ENCODE results near the gene CCDC82. TPM values are rescaled to one million over a fixed set of nuclear protein-coding genes. Genes with fewer than 3 reads are reported as not detected.

CCDC82 gene
- total RNA-seq, 1 experiment from 2014 or later: 10.6 TPM

- DNase-seq (ENCODE audit: low read depth, low spot score): no peak
- in situ Hi-C loops (cut with HindIII; ENCODE audit: low pct_unique_long_range_greater_than_20kb, low sequenced_read_pairs): no loop called here
Observed at GRCh38 chr11:96317985-96318384, 71.7 kb downstream of the CCDC82 start.

DNA sequence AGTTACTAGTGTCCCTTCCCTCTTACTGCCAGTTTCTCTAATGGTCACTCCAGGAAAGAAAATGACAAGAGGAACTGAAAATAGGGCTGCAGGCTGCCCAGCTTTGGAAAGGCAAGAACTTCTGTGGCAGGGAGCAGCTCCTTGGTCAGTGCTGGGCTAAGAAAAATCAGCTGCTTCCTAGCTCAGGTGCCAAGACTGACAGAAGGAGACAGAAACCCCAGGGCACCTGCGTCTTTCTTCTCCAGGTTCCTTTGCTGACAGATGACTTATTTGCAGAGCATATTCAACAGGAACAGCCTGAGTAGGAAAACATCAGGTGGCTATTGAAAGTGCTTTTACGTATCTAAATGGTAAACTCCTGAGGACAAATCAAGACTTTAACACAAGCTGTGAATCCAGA, 72.1 kb downstream of the CCDC82 start:
- in situ Hi-C loops (cut with HindIII; ENCODE audit: low pct_unique_long_range_greater_than_20kb, low sequenced_read_pairs): no loop called here
- DNase-seq (ENCODE audit: low read depth, low spot score): no peak

DNA sequence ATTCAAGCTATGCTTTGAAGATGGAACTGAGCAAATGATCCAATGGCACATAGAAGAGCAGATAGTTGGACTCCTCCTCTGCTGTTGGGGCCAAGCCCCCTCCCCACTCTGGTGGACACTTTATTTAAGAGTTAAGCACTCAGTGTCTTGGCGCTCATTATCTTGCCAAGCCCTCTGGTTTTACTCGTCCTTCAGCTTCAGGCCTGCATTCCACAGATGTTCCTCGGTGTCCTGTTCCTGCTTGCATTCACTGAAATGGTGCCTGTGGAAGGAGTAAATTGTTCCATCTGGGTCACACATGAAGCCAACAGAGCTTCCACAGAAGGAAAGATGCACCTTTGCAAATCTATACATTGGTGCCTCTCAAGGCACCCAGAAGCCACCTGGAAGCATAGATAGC, 72.8 kb downstream of the CCDC82 start:
- no peak for DNase-seq (ENCODE audit: low read depth, low spot score)
- in situ Hi-C loops (cut with HindIII; ENCODE audit: low pct_unique_long_range_greater_than_20kb, low sequenced_read_pairs): no loop called here

DNA sequence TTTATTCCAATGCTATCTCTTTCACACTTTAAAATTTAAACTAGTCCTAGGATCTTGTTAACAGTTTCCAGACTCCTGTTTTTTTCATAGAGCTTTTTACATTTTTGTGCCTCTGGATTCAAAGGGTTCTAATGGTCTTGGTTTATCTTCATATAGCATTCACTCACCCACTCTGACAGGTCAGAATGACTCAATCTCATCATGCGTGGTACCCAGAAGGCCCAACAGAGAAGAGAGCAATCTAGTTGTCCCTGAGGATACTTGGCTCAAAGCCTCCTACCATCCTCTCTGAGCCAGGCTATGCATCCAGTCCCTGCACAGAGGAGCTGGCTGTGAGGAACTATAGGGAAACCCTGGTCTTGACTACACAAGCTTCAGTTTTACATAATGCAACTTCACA, 74.2 kb downstream of the CCDC82 start:
- in situ Hi-C loops (cut with HindIII; ENCODE audit: low pct_unique_long_range_greater_than_20kb, low sequenced_read_pairs): no loop called here
- no peak for DNase-seq (ENCODE audit: low read depth, low spot score)

- in situ Hi-C loops (cut with HindIII; ENCODE audit: low pct_unique_long_range_greater_than_20kb, low sequenced_read_pairs): no loop called here
- no peak for DNase-seq (ENCODE audit: low read depth, low spot score)
Observed at GRCh38 chr11:96314326-96315020, 75.2 kb downstream of the CCDC82 start.

DNA sequence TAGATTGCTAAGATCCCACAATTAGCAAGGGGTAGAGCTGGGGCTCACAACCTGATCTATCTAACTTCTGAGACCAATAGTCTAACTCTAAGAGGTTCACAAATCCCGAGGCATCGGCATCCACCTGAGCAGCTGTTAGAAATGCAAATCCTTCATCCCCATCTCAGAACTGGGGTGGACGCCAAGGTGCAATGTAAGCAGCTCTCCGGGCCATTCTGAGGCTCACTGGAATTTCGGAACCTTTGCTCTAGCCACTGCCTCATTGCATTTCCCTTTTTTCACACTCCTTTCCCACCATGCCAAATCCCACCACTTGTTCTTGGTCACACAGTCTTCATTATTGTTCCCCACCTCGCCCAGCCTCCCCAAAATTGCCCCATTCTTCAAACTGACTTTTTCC, 76.5 kb downstream of the CCDC82 start:
- in situ Hi-C loops (cut with HindIII; ENCODE audit: low pct_unique_long_range_greater_than_20kb, low sequenced_read_pairs): no loop called here
- DNase-seq (ENCODE audit: low read depth, low spot score): no peak

DNA sequence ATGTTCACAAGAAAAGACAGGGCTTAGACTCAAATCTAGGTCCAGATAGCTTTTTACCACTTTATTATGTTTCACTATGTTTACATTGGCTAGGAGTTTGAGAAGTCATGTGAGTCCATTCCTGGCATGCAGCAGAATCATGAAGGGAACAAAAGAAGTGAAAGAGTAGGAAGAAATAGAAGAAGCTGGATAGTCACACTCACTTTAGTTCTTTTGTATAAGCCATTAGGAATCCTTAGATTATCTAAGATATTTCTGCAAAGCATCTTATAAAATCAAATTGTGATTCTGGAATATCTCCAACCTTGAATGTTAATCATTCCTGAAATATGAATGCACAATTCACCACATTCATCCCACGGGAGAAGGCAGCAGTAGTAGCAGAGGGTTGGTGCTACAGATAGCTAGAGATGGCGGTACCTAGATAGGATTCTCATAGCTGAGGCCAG, 78.6 kb downstream of the CCDC82 start:
- DNase-seq (ENCODE audit: low read depth, low spot score): peak; percentile 62
- in situ Hi-C loops (cut with HindIII; ENCODE audit: low pct_unique_long_range_greater_than_20kb, low sequenced_read_pairs): no loop called here

DNA sequence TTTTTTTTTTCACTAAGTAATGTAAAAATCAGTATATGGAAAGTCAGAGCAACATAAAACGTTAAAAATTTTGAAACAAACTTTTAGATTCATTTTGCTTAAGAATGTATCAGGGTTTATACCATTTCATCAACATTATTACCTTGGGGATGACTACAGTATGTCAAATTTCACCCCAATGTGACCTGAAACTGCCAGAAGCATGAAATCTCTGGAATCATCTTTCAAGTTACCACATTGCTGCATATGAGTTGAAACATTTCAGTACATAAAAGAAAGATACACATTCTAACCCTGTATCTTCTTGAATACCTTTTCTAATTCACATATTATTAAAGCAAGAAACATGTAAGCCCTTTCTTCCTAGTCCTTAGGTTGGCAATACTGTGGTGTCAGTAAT, 79.5 kb downstream of the CCDC82 start:
- DNase-seq (ENCODE audit: low read depth, low spot score): no peak
- in situ Hi-C loops (cut with HindIII; ENCODE audit: low pct_unique_long_range_greater_than_20kb, low sequenced_read_pairs): no loop called here

- in situ Hi-C loops (cut with HindIII; ENCODE audit: low pct_unique_long_range_greater_than_20kb, low sequenced_read_pairs): no loop called here
Observed at GRCh38 chr11:96309643-96310017, 80.1 kb downstream of the CCDC82 start.

GRCh38 chr11:96309016-96309642, 80.6 kb downstream of the CCDC82 start:
- in situ Hi-C loops (cut with HindIII; ENCODE audit: low pct_unique_long_range_greater_than_20kb, low sequenced_read_pairs): no loop called here
- no peak for DNase-seq (ENCODE audit: low read depth, low spot score)

More at GRCh38 chr11:96309643-96310017, 80.1 kb downstream of the CCDC82 start:
- DNase-seq (ENCODE audit: low read depth, low spot score): no peak

- in situ Hi-C loops (cut with HindIII; ENCODE audit: low pct_unique_long_range_greater_than_20kb, low sequenced_read_pairs): no loop called here
- DNase-seq (ENCODE audit: low read depth, low spot score): peak; percentile 86
Observed at GRCh38 chr11:96307776-96308140, 82.0 kb downstream of the CCDC82 start.

GRCh38 chr11:96306933-96307775, 82.6 kb downstream of the CCDC82 start:
- in situ Hi-C loops (cut with HindIII; ENCODE audit: low pct_unique_long_range_greater_than_20kb, low sequenced_read_pairs): no loop called here

GRCh38 chr11:96306600-96306932, 83.1 kb downstream of the CCDC82 start:
- DNase-seq (ENCODE audit: low read depth, low spot score): no peak
- in situ Hi-C loops (cut with HindIII; ENCODE audit: low pct_unique_long_range_greater_than_20kb, low sequenced_read_pairs): no loop called here

More at GRCh38 chr11:96306933-96307775, 82.6 kb downstream of the CCDC82 start:
- peak; percentile 95 for DNase-seq (ENCODE audit: low read depth, low spot score)

DNA sequence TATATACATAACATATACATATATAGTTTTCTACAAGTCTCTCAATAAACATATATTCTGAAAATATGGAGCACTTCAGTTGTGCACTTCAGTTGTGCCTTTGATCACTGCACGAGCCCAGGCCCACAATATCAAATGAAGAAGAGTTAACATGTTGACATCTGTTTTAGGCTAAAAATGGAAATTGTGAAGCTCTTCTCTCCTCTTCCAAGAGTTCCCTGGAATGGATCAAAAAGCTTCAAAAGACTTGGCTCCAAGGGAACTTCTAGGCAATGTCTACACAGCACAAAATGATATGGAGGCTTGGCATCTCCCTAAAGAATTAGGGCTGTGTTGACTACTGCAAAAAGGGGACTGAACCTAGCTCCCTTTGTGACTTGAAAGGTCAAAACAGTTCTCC, 83.6 kb downstream of the CCDC82 start:
- in situ Hi-C loops (cut with HindIII; ENCODE audit: low pct_unique_long_range_greater_than_20kb, low sequenced_read_pairs): no loop called here
- no peak for DNase-seq (ENCODE audit: low read depth, low spot score)

- DNase-seq (ENCODE audit: low read depth, low spot score): no peak
- in situ Hi-C loops (cut with HindIII; ENCODE audit: low pct_unique_long_range_greater_than_20kb, low sequenced_read_pairs): no loop called here
Observed at GRCh38 chr11:96303980-96304379, 85.7 kb downstream of the CCDC82 start.

DNA sequence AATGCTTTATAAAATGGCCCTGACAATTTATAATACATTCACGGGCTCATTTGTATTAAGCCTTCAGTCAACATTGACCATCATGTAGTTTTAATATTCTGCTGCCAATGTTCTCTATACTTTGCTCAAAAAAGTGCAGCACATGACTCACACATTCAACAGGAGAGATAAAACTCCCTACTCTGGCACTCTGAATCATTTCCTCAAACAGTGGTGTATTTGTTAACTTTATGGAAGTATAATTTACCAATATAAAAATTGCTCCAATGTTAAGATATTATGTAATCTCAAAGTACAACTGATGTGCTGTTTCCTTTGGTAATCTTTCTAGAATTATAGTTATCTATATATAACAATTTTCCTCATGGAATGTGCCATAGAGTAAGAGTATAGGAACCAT, 86.6 kb downstream of the CCDC82 start:
- DNase-seq (ENCODE audit: low read depth, low spot score): peak; percentile 34
- in situ Hi-C loops (cut with HindIII; ENCODE audit: low pct_unique_long_range_greater_than_20kb, low sequenced_read_pairs): no loop called here

All from SK-MEL-5 (cell line).